ENCODE results near the gene ING3. TPM values are rescaled to one million over a fixed set of nuclear protein-coding genes. Genes with fewer than 3 reads are reported as not detected.

ING3 gene
- total and polyA plus RNA-seq, 2 donors (not counting 3 experiments of a cell fraction or from before 2014, with no cell fraction given): 8.7 to 19.6 TPM

DNA sequence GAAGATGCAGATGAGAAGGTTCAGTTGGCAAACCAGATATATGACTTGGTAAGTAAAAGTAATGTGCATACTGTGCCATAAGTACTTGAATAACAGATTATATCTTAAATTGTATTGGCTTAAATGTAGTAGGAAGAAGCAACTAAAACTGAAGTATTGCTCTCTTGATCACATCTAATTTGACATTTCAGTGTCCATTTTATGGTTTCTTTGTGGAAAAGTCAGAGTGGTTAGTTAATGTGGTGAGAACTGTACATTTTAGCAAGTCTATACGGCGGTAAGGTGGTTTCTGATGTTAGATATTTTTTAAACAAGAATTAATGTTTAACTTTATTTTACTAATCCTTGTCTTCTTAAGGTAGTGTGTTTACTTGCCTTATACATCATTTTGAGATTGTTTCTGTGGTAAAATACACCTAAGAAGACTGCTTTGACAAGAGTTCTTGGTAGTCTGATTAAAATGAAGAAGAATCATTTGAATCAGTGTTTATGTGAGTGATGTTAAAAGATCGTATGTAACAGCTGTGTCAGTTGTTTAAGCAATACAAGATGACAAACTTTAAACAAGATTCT is 5.1 kb downstream of the ING3 start:
- FAIRE-seq: no peak
- peaks cover 14% of the 10 kb centered on the region for H3K79me2 ChIP-seq (ENCODE audit: control insufficient read depth, insufficient read depth, low read length)
- H3K27me3 ChIP-seq (ENCODE audit: control insufficient read depth in 2 of 2, insufficient read depth in 2 of 2, low read length in 2 of 2): no peaks in the 10 kb centered on the region
- H3K4me2 ChIP-seq (ENCODE audit: insufficient read depth, low read length): no peak overlapping the region
- no peak overlapping the region for H3K9ac ChIP-seq (replicated peaks; ENCODE audit: extremely low read depth, insufficient read depth, low read length)
- intact Hi-C loops (cut with micrococcal nuclease) (loop anchor here (10.0 kb wide), 1 partner anchor 589 kb away; no protein-coding TSS in a partner anchor), dilution Hi-C loops (cut with MboI; ENCODE audit: extremely low pct_ligation_motif_present, low sequenced_read_pairs) (no loop called here)
- no peak for DNase-seq (ENCODE audit: low read depth, low spot score)
- no peak overlapping the region for H3K27ac ChIP-seq (ENCODE audit: insufficient read depth, low read depth, low read length)
- no peaks in the 10 kb centered on the region for H3K9me3 ChIP-seq (replicated peaks; ENCODE audit: control insufficient read depth, insufficient read depth, low read length)
- no peaks in the 10 kb centered on the region for H4K20me1 ChIP-seq (replicated peaks; ENCODE audit: control insufficient read depth, extremely low read depth, insufficient read depth, low read length)
- BruUV-seq (replicated peaks): no TSS peak
- H2AFZ ChIP-seq (ENCODE audit: low read depth, low read length): no peak overlapping the region
- peaks cover 14% of the 10 kb centered on the region for H3K4me1 ChIP-seq (ENCODE audit: control insufficient read depth, extremely low read depth, insufficient read depth, low read length)
- no peak overlapping the region for H3K4me3 ChIP-seq (replicated peaks in 1 of 3; ENCODE audit: insufficient read depth in 1 of 3, low read depth in 1 of 3, low read length in 3 of 3)
- no peak for TF ChIP-seq GATA2 (IDR thresholded peaks at IDR 0.05; ENCODE audit: insufficient read depth, insufficient read length, low read depth, low read length)
- TF ChIP-seq EZH2 (IDR thresholded peaks at IDR 0.05; ENCODE audit: borderline replicate concordance, low read depth, low read length, severe bottlenecking): no peak
- no peak for TF ChIP-seq FOS (IDR thresholded peaks at IDR 0.05; ENCODE audit: borderline replicate concordance, insufficient read depth, low read length)
- TF ChIP-seq MAX (IDR thresholded peaks at IDR 0.05; ENCODE audit: insufficient read depth, insufficient read length): no peak
- TF ChIP-seq MYC (IDR thresholded peaks at IDR 0.05; ENCODE audit: low read depth, low read length): no peak
- TF ChIP-seq POLR2AphosphoS5 (IDR thresholded peaks at IDR 0.05; ENCODE audit: insufficient read depth, low read depth, low read length): no peak
- no peak for TF ChIP-seq JUN (IDR thresholded peaks at IDR 0.05; ENCODE audit: borderline replicate concordance, insufficient read depth, insufficient read length, low read depth)
- no peak for TF ChIP-seq POLR2A (IDR thresholded peaks at IDR 0.05; ENCODE audit: low read depth, low read length)
- TF ChIP-seq, protein P1, sequence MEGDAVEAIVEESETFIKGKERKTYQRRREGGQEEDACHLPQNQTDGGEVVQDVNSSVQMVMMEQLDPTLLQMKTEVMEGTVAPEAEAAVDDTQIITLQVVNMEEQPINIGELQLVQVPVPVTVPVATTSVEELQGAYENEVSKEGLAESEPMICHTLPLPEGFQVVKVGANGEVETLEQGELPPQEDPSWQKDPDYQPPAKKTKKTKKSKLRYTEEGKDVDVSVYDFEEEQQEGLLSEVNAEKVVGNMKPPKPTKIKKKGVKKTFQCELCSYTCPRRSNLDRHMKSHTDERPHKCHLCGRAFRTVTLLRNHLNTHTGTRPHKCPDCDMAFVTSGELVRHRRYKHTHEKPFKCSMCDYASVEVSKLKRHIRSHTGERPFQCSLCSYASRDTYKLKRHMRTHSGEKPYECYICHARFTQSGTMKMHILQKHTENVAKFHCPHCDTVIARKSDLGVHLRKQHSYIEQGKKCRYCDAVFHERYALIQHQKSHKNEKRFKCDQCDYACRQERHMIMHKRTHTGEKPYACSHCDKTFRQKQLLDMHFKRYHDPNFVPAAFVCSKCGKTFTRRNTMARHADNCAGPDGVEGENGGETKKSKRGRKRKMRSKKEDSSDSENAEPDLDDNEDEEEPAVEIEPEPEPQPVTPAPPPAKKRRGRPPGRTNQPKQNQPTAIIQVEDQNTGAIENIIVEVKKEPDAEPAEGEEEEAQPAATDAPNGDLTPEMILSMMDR (IDR thresholded peaks at IDR 0.05; ENCODE audit: extremely low read depth in 1 of 2, insufficient read depth in 1 of 2, low read depth in 1 of 2, low read length in 2 of 2): no peak
- CTCF ChIA-PET: interaction anchor here (1.4 kb wide), 1 partner anchor 32 kb away, joined by 3 read pairs; no protein-coding TSS in a partner anchor
- no peaks in the 10 kb centered on the region for H3K9me1 ChIP-seq (replicated peaks; ENCODE audit: control insufficient read depth, extremely low read depth, insufficient read depth, low read length)
- POLR2A ChIA-PET: no interaction called here
- H3K36me3 ChIP-seq (ENCODE audit: control insufficient read depth in 2 of 2, extremely low read depth in 1 of 2, insufficient read depth in 2 of 2, low read length in 2 of 2): peaks cover 0 to 7% of the 10 kb centered on the region in 2 experiments
